ENCODE data around the gene TM2D1.
"Not testable (repeated sequence)": the region's sequence is repeated elsewhere in the genome, so short reads cannot be mapped to it uniquely, and the experiment has no call there.

The TM2D1 gene

GRCh38 chr1:61741711-61742619, 17.0 kb upstream of the TM2D1 start, which contains the start of gene PATJ:
Gene PATJ, plus strand, starts transcription at chr1:61742480. Its CDS starts 20,413 bp downstream, at chr1:61762893.
- no peak for TF ChIP-seq CTCF (conservative IDR thresholded peaks at IDR 0.05; ENCODE audit: low read length)
- peak within 1 kb of the TSS; percentile 76 for H3K4me3 ChIP-seq (ENCODE audit: low read length)
- DNase-seq (ENCODE audit: low read depth) = peak; percentile 33

- TF ChIP-seq CTCF (conservative IDR thresholded peaks at IDR 0.05; ENCODE audit: low read length) = no peak
- no peak overlapping the region; the same call in 1 of the 2 replicates for H3K4me3 ChIP-seq (ENCODE audit: low read length)
- DNase-seq (ENCODE audit: low read depth) = no peak
Measured at GRCh38 chr1:61740751-61741700, 16.1 kb upstream of the TM2D1 start.

GRCh38 chr1:61732726-61733125, 7.8 kb upstream of the TM2D1 start:
- DNase-seq (ENCODE audit: low read depth) = no peak
- no peak overlapping the region for H3K4me3 ChIP-seq (ENCODE audit: low read length)
- TF ChIP-seq CTCF (conservative IDR thresholded peaks at IDR 0.05; ENCODE audit: low read length) = no peak

- H3K4me3 ChIP-seq (ENCODE audit: low read length); DNase-seq (ENCODE audit: low read depth): not testable (repeated sequence)
Measured at GRCh38 chr1:61730679-61731078, 5.7 kb upstream of the TM2D1 start.

- no peak overlapping the region for H3K4me3 ChIP-seq (ENCODE audit: low read length)
- TF ChIP-seq CTCF (conservative IDR thresholded peaks at IDR 0.05; ENCODE audit: low read length) = no peak
- no peak for DNase-seq (ENCODE audit: low read depth)
Measured at GRCh38 chr1:61727544-61727943, 2.6 kb upstream of the TM2D1 start.

- no peak for TF ChIP-seq CTCF (conservative IDR thresholded peaks at IDR 0.05; ENCODE audit: low read length)
- DNase-seq (ENCODE audit: low read depth) = peak; percentile 8
Measured at GRCh38 chr1:61724506-61724812, 482 bp downstream of the TM2D1 start.

GRCh38 chr1:61718996-61719663, 5.8 kb downstream of the TM2D1 start:
- DNase-seq (ENCODE audit: low read depth); H3K4me3 ChIP-seq (ENCODE audit: low read length): not testable (repeated sequence)

More at GRCh38 chr1:61724506-61724812, 482 bp downstream of the TM2D1 start:
- H3K4me3 ChIP-seq (ENCODE audit: low read length) = peak overlapping the region; percentile 100
